Fibroblast of pulmonary artery (primary cell): ENCODE results near the gene TK1.
A peak's percentile ranks its signal among the peaks of the same experiment; 100 is the strongest.
"Not testable (repeated sequence)": the region's sequence is repeated elsewhere in the genome, so short reads cannot be mapped to it uniquely, and the experiment has no call there.

Experiments used
- DNase-seq: peaks from one replicate; pipeline ENCODE4 v3.0.0-alpha.2; 2010; ENCODE audit warnings: low read depth
- H3K4me3 ChIP-seq: replicated peaks from 2 replicates; pipeline ENCODE4 v1.5.1; 2011; ENCODE audit warnings: low read depth, mild to moderate bottlenecking, control low read depth, low read length, moderate library complexity
- TF ChIP-seq, protein P1 (sequence below): IDR thresholded peaks from 2 replicates; pipeline ENCODE4 v1.5.1; 2011; ENCODE audit warnings: mild to moderate bottlenecking, control low read depth, low read length, inconsistent platforms; ENCODE audit errors: missing control alignments

The TK1 gene, protein sequence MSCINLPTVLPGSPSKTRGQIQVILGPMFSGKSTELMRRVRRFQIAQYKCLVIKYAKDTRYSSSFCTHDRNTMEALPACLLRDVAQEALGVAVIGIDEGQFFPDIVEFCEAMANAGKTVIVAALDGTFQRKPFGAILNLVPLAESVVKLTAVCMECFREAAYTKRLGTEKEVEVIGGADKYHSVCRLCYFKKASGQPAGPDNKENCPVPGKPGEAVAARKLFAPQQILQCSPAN

DNA sequence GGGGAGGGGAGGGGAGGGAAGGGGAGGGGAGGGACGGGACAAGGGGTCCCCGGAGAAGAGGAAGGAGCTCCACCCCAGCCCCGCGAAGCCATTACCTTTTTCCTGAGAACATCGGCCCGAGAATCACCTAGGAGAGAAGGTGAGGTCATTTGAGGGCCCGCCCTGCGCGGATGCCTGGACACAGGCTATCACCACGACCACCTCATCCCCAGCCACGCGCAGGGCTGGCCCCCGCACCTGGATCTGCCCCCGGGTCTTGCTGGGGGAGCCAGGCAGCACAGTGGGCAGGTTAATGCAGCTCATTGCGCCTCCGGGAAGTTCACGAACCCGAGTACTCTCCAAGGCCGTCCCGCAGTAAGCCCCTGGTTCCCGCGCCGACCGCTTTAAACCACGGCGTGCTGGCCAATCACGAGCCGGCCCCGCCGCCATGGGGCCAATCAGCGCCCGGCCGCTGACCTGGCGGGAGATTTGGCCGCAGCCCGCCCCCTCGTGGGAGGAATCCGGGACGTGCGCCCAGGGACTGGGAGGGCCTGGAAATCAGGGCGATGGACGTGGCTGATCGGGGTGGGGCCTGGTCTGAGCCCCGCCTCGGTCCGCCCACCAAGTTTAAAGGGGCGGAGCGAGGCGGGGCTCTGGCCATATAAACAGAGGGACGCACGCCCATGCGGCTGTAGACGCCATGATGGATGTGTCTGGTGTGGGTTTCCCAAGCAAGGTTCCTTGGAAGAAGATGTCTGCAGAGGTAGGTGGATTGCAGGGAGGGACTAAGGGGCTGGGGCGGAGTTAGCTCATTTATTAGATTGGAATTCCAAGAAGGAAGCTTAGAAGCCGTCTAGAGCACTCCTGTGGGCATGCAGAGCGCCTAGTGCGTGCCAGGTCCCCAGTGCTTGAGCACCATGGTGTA, at the start of gene TK1, which contains the start of gene AFMID:
TK1 (minus strand) TSS at position 361 of the 904 bp plus-strand sequence; CDS start at position 303, 58 bp downstream.
AFMID (plus strand) TSS at position 671 of the 904 bp plus-strand sequence; CDS start at position 680, 9 bp downstream.
- TF ChIP-seq, protein P1, sequence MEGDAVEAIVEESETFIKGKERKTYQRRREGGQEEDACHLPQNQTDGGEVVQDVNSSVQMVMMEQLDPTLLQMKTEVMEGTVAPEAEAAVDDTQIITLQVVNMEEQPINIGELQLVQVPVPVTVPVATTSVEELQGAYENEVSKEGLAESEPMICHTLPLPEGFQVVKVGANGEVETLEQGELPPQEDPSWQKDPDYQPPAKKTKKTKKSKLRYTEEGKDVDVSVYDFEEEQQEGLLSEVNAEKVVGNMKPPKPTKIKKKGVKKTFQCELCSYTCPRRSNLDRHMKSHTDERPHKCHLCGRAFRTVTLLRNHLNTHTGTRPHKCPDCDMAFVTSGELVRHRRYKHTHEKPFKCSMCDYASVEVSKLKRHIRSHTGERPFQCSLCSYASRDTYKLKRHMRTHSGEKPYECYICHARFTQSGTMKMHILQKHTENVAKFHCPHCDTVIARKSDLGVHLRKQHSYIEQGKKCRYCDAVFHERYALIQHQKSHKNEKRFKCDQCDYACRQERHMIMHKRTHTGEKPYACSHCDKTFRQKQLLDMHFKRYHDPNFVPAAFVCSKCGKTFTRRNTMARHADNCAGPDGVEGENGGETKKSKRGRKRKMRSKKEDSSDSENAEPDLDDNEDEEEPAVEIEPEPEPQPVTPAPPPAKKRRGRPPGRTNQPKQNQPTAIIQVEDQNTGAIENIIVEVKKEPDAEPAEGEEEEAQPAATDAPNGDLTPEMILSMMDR, result peak; percentile 62

DNA sequence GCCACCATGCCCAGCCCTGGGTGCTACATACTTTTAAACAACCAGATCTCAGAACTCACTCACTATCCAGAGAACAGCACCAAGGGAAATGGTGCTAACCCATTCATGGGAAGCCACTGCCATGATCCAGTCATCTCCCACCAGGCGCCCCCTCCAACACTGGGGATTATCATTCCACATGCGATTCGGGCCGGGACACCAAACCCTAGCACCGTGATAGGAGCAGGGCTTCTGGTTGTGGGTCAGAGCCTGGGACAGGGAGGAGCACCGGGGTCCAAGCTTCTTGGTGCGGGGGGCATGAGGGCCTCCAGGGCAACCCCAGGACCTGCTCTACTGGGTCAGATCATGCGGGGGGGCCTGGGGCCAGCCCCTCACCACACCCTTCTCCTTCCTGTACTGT, 49.0 kb upstream of the TK1 start:
- TF ChIP-seq, protein P1, result no peak
- H3K4me3 ChIP-seq, result no peak overlapping the region
- no peak for DNase-seq

More for the DNA sequence above, at the start of gene TK1, which contains the start of gene AFMID:
- DNase-seq, result peak; percentile 97
- H3K4me3 ChIP-seq, result peak within 1 kb of the TSS; percentile 68

DNA sequence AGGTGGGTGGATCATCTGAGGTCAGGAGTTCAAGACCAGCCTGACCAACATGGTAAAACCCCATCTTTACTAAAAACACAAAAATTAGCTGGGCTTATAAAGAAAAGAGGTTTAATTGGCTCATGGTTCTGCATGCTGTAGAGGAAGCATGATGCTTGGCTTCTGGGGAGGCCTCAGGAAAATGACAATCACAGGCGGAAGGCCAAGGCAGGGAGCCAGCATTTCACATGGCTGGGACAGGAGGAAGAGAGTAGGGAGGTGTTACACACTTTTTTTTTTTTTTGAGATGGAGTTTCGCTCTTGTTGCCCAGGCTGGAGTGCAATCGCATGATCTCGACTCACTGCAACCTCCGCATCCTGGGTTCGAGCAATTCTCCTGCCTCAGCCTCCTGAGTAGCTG, 48.2 kb upstream of the TK1 start:
- DNase-seq, result peak; percentile 75
- not testable (repeated sequence) for H3K4me3 ChIP-seq

DNA sequence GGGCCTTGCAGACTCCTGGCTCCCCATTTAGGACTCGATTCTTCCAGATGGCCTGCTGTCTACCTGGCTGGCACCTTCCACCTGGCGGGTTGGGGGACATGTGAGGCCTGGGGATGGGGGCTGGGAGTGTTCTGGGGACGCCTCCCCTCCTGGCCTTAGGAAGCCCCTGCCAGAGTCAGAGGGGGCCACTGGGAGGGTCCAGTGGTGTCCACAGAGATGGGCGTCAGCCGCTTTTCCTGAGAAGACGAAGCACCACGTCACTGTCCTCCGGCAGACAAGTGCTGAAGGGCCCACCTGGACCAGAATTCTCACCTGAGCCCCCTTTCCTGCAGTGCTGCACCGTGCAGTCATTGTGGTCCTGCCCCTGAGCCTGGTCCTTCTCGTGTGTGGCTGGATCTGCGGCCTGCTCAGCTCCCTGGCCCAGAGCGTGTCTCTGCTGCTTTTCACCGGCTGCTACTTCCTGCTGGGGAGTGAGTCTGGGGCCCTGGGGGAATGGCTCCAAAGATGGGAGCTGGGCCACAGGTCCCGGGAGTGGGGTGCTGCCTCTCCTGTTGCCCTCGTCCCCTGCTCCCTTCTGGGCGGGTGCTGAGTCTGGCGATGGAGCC, 47.5 kb upstream of the TK1 start:
- TF ChIP-seq, protein P1, result no peak

DNA sequence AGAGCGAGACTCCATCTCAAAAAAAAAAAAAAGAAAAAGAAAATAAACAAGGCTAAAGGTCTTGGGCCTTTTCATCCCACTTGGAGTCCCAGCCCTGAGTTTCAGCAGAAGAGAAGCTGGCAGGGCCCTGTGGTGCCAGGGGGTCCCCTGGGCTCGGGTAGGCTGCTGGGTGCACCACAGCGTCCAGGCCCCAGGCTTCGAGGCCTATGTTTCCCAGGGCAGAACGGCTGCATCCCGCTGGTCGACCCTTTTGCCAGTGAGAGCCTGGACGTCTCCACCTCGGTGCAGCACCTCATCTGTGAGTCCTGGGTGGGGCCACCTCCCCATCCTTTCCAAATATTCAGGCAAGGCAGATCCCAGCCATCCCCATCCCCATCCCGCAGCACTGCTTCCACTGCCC, 46.8 kb upstream of the TK1 start:
- H3K4me3 ChIP-seq, result no peak overlapping the region
- TF ChIP-seq, protein P1, result no peak
- DNase-seq, result no peak

More for the DNA sequence above, 47.5 kb upstream of the TK1 start:
- H3K4me3 ChIP-seq, result no peak overlapping the region
- no peak for DNase-seq

DNA sequence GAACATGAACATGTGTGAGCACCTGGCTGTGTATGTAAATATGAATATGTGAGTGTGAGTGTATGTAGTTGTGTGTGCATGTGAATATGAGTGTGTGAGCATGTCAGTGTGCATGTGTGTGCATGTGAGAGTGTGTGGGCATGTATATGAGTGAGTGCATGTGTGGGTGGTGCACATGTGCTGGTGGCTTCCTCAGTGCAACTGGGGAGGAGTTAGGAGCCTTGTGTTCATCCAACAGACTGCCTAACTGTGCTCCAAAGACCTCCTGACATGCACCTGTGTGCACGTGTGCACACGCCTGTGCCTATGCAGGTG, 46.0 kb upstream of the TK1 start:
- H3K4me3 ChIP-seq, result no peak overlapping the region
- DNase-seq, result no peak
- TF ChIP-seq, protein P1, result no peak
